Measurements from ENCODE around the gene PRKCA. TPM values are rescaled to one million over a fixed set of nuclear protein-coding genes. Genes with fewer than 3 reads are reported as not detected.

The PRKCA gene
- total RNA-seq, 4 donors from 2014 or later: 9.8 to 25.6 (median 12.2) TPM

DNA sequence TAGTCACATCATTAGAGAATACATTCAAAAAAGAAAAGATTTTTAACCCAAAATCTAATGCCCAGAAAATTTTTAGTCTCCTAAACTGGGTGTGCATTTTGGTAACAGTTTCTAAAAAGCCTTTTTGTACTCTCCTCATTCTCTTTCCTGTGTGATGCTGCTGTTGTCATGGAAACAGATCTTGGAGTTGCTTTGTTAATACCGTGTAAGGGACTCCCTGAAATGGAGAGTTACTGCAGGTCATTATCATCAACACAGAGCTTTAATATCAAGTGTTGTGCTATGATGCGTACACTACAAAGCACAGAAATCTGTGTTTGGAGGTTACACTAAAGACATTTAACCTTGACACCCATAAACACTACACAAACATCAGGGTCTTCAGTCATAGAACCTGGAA, 216.3 kb downstream of the PRKCA start:
- no peak for TF ChIP-seq POLR2A (IDR thresholded peaks at IDR 0.05)
- no peak for TF ChIP-seq POLR2AphosphoS5 (IDR thresholded peaks at IDR 0.05)
- no peak for TF ChIP-seq EP300 (IDR thresholded peaks at IDR 0.05)
- TF ChIP-seq, protein P1, sequence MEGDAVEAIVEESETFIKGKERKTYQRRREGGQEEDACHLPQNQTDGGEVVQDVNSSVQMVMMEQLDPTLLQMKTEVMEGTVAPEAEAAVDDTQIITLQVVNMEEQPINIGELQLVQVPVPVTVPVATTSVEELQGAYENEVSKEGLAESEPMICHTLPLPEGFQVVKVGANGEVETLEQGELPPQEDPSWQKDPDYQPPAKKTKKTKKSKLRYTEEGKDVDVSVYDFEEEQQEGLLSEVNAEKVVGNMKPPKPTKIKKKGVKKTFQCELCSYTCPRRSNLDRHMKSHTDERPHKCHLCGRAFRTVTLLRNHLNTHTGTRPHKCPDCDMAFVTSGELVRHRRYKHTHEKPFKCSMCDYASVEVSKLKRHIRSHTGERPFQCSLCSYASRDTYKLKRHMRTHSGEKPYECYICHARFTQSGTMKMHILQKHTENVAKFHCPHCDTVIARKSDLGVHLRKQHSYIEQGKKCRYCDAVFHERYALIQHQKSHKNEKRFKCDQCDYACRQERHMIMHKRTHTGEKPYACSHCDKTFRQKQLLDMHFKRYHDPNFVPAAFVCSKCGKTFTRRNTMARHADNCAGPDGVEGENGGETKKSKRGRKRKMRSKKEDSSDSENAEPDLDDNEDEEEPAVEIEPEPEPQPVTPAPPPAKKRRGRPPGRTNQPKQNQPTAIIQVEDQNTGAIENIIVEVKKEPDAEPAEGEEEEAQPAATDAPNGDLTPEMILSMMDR (IDR thresholded peaks at IDR 0.05): no peak
- DNase-seq (ENCODE audit: low spot score in 2 of 2): no peak
- WGBS: 75% methylated on average over 2 of the region's 2 CpGs

DNA sequence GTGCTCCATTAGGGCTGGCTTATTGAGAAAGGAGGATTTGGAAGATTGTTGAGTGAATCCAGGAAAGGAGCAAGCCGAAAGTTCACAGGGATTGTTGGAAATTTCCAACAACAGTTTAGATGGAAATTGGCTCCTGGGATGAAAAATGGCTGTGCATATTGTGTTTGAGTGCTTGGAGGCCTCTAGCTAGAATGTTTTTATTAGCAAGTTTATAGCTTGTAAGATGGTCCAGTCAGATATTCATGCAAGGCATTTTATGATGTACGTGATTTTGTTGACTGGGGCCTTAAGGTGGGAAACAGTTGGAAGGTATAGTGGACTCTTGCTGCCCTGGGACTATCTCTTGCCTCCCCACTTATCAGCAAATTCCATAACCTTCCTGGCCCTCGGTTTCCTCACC, 216.7 kb downstream of the PRKCA start:
- WGBS: 92% methylated on average over 3 of the region's 3 CpGs
- Histone ChIP-seq H3K9me3 (no peaks in the 10 kb centered on the region), H3K36me3 (no peaks in the 10 kb centered on the region), H3K27ac (no peak overlapping the region), H3K4me1 (no peaks in the 10 kb centered on the region), H3K4me3 (no peak overlapping the region), H3K27me3 (no peaks in the 10 kb centered on the region)
- TF ChIP-seq EP300 (IDR thresholded peaks at IDR 0.05) (no peak), POLR2A (IDR thresholded peaks at IDR 0.05) (no peak), POLR2AphosphoS5 (IDR thresholded peaks at IDR 0.05) (no peak)
- TF ChIP-seq, protein P1 (IDR thresholded peaks at IDR 0.05): no peak
- no peak for DNase-seq (ENCODE audit: low spot score in 2 of 2)

More for the DNA sequence above, 216.3 kb downstream of the PRKCA start:
- Histone ChIP-seq H3K4me3 (no peak overlapping the region), H3K9me3 (no peaks in the 10 kb centered on the region), H3K36me3 (no peaks in the 10 kb centered on the region), H3K27me3 (no peaks in the 10 kb centered on the region), H3K4me1 (no peaks in the 10 kb centered on the region), H3K27ac (no peak overlapping the region)

- Histone ChIP-seq H3K36me3 (no peaks in the 10 kb centered on the region), H3K4me1 (no peaks in the 10 kb centered on the region), H3K9me3 (no peaks in the 10 kb centered on the region), H3K27me3 (no peaks in the 10 kb centered on the region), H3K27ac (no peak overlapping the region), H3K4me3 (no peak overlapping the region)
- DNase-seq (ENCODE audit: low spot score in 2 of 2): no peak
- no peak for TF ChIP-seq POLR2A (IDR thresholded peaks at IDR 0.05)
- TF ChIP-seq, protein P1 (IDR thresholded peaks at IDR 0.05): no peak
- no peak for TF ChIP-seq POLR2AphosphoS5 (IDR thresholded peaks at IDR 0.05)
- no peak for TF ChIP-seq EP300 (IDR thresholded peaks at IDR 0.05)
- WGBS: 75% methylated on average over 2 of the region's 2 CpGs
These were observed 218.6 kb downstream of the PRKCA start for GRCh38 chr17:66520999-66521398.

DNA sequence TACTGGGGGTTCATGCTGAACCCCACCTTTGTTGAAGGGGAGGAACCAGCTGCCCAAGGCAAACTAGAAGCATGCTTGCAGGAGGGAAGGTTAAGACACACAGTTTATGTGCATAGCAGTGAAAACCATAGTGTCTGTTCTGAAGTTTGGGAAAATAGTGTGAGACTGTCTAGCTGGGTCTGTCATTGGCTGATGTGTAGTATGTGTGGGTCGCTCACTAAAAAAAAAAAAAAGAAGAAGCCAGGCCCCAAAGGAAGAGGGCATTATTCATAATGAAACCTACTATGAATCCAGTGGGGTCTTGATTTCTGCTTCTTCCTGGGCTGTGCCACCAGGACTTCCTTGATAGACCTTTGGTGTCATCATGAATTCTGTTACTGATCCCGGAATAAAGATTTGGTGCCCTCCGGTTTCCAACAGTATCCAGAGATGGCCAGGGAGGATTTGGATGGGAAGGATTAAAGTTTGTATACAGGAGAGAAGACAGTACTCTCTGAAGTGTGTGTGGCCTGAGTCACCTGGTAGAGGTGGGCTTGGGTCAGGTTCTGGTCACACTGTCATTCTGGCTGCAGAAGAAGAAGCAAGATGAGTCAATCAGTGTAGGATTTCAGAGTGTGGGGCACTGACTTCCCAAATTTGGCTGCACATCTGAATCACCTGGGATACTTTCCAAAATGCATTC, 220.3 kb downstream of the PRKCA start:
- no peak for TF ChIP-seq POLR2A (IDR thresholded peaks at IDR 0.05)
- TF ChIP-seq, protein P1 (IDR thresholded peaks at IDR 0.05): no peak
- TF ChIP-seq EP300 (IDR thresholded peaks at IDR 0.05): no peak
- TF ChIP-seq POLR2AphosphoS5 (IDR thresholded peaks at IDR 0.05): no peak
- Histone ChIP-seq H3K36me3 (no peaks in the 10 kb centered on the region), H3K9me3 (no peaks in the 10 kb centered on the region), H3K27me3 (no peaks in the 10 kb centered on the region), H3K4me1 (no peaks in the 10 kb centered on the region), H3K27ac (no peak overlapping the region), H3K4me3 (no peak overlapping the region)
- 87% methylated on average over 3 of the region's 3 CpGs for WGBS
- no peak for DNase-seq (ENCODE audit: low spot score in 2 of 2)

GRCh38 chr17:66523378-66524200, 221.2 kb downstream of the PRKCA start:
- Histone ChIP-seq H3K4me3 (no peak overlapping the region), H3K4me1 (no peaks in the 10 kb centered on the region), H3K27me3 (no peaks in the 10 kb centered on the region), H3K27ac (no peak overlapping the region), H3K36me3 (no peaks in the 10 kb centered on the region), H3K9me3 (no peaks in the 10 kb centered on the region)
- no peak for TF ChIP-seq EP300 (IDR thresholded peaks at IDR 0.05)
- TF ChIP-seq, protein P1 (IDR thresholded peaks at IDR 0.05): no peak
- no peak for TF ChIP-seq POLR2AphosphoS5 (IDR thresholded peaks at IDR 0.05)
- no peak for TF ChIP-seq POLR2A (IDR thresholded peaks at IDR 0.05)
- no peak for DNase-seq (ENCODE audit: low spot score in 2 of 2)
- WGBS: 80% methylated on average over 6 of the region's 6 CpGs

Measured in suprapubic skin (tissue), 4 donors.